H1 (cell line): Measurements from ENCODE around the gene SQOR.

ENCODE experiments used
- CBX5 ChIP-seq: fragments of 300-800, 300-1000 bp; sonication (generic); IDR thresholded peaks from 2 replicates; pipeline ENCODE4 v1.7.1; 2016; ENCODE audit warnings: antibody characterized with exemption, low read length, low read depth
- CEBPB ChIP-seq: IDR thresholded peaks from 2 replicates; pipeline ENCODE4 v1.6.1; 2012; ENCODE audit warnings: low read depth, low read length
- EP300 ChIP-seq, 2 experiments: IDR thresholded peaks; 1 replicate in 1 of 2; 2 replicates in 1 of 2; pipeline ENCODE4 v1.6.1; 2011 to 2012; ENCODE audit warnings: low read depth in 2 of 2, low read length in 2 of 2, mild to moderate bottlenecking in 2 of 2, borderline replicate concordance in 1 of 2, inconsistent platforms in 1 of 2, moderate library complexity in 1 of 2
- EZH2 ChIP-seq: fragments of 200-600 bp; sonication (generic); IDR thresholded peaks from 2 replicates; pipeline ENCODE4 v1.7.1; 2012; ENCODE audit warnings: low read depth, mild to moderate bottlenecking, moderate library complexity, low read length, inconsistent platforms; ENCODE audit not compliant: severe bottlenecking
- GTF2F1 ChIP-seq: IDR thresholded peaks from 2 replicates; pipeline ENCODE4 v1.6.1; 2012; ENCODE audit warnings: low read depth, low read length, improper control_type of control experiment, borderline replicate concordance
- NANOG ChIP-seq: IDR thresholded peaks from 2 replicates; pipeline ENCODE4 v1.6.1; 2011; ENCODE audit warnings: low read length, low read depth, mild to moderate bottlenecking, inconsistent platforms; ENCODE audit not compliant: insufficient read depth, poor library complexity, severe bottlenecking
- POLR2A ChIP-seq, 2 experiments: IDR thresholded peaks; 1 replicate in 1 of 2; 2 replicates in 1 of 2; pipeline ENCODE4 v1.6.1; 2011; ENCODE audit warnings: low read depth in 2 of 2, low read length in 2 of 2, mild to moderate bottlenecking in 2 of 2; ENCODE audit errors: control extremely low read depth in 1 of 2
- POLR2AphosphoS5 ChIP-seq: IDR thresholded peaks from 2 replicates; pipeline ENCODE4 v1.6.1; 2011; ENCODE audit warnings: low read depth, low read length
- RAD21 ChIP-seq, 2 experiments: IDR thresholded peaks in 1 of 2; conservative IDR thresholded peaks in 1 of 2; 2 replicates each; pipeline ENCODE4 v1.6.1; 2011; ENCODE audit warnings: low read depth in 2 of 2, low read length in 2 of 2, improper control_type of control experiment in 1 of 2, inconsistent platforms in 1 of 2, mild to moderate bottlenecking in 1 of 2, moderate library complexity in 1 of 2
- SIN3A ChIP-seq, 2 experiments: IDR thresholded peaks in 1 of 2; conservative IDR thresholded peaks in 1 of 2; 2 replicates each; pipeline ENCODE4 v1.6.1; 2011 to 2012; ENCODE audit warnings: low read length in 2 of 2, improper control_type of control experiment in 1 of 2, low read depth in 1 of 2, mild to moderate bottlenecking in 1 of 2
- SP1 ChIP-seq: IDR thresholded peaks from 2 replicates; pipeline ENCODE4 v1.6.1; 2011; ENCODE audit warnings: low read depth, low read length
- USF2 ChIP-seq: IDR thresholded peaks from 2 replicates; pipeline ENCODE4 v1.6.1; 2011; ENCODE audit warnings: low read length, improper control_type of control experiment
- TF ChIP-seq, protein P1 (sequence below), 3 experiments: IDR thresholded peaks; 1 replicate in 2 of 3; 2 replicates in 1 of 3; pipeline versions ENCODE4 v1.5.1 to v1.6.1; 2011; ENCODE audit warnings: low read length in 3 of 3, mild to moderate bottlenecking in 3 of 3, inconsistent platforms in 2 of 3, low read depth in 1 of 3, moderate library complexity in 1 of 3; ENCODE audit not compliant: insufficient read depth in 1 of 3; ENCODE audit errors: control extremely low read depth in 1 of 3

DNA sequence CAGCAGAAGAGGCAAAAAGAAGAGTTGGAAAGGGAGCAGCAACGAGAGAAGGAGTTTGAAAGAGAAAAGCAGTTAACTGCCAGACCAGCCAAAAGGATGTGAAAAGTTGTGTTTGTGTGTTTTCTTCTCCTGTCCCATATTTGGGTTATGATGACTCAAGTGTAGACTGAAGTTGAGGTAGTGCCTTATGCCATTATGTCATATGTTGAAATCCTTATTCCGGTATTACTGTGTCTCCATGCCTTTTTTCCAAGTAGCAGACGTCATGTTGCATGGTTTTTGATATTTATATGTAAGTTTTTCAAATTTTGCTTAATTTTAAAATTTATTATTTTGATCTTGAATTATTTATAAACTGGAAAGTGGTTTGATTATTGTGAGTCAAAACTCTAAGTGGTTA, 28.4 kb upstream of the SQOR start:
- TF ChIP-seq, protein P1, sequence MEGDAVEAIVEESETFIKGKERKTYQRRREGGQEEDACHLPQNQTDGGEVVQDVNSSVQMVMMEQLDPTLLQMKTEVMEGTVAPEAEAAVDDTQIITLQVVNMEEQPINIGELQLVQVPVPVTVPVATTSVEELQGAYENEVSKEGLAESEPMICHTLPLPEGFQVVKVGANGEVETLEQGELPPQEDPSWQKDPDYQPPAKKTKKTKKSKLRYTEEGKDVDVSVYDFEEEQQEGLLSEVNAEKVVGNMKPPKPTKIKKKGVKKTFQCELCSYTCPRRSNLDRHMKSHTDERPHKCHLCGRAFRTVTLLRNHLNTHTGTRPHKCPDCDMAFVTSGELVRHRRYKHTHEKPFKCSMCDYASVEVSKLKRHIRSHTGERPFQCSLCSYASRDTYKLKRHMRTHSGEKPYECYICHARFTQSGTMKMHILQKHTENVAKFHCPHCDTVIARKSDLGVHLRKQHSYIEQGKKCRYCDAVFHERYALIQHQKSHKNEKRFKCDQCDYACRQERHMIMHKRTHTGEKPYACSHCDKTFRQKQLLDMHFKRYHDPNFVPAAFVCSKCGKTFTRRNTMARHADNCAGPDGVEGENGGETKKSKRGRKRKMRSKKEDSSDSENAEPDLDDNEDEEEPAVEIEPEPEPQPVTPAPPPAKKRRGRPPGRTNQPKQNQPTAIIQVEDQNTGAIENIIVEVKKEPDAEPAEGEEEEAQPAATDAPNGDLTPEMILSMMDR (IDR thresholded peaks at IDR 0.05; ENCODE audit: control extremely low read depth in 1 of 3, insufficient read depth in 1 of 3, low read depth in 1 of 3, low read length in 3 of 3) = no peak
- no peak for TF ChIP-seq POLR2A (IDR thresholded peaks at IDR 0.05; ENCODE audit: control extremely low read depth in 1 of 2, low read depth in 2 of 2, low read length in 2 of 2)
- no peak for TF ChIP-seq CEBPB
- no peak for TF ChIP-seq EP300 (IDR thresholded peaks at IDR 0.05; ENCODE audit: borderline replicate concordance in 1 of 2, low read depth in 2 of 2, low read length in 2 of 2)
- no peak for TF ChIP-seq RAD21 (IDR thresholded peaks at IDR 0.05 in 1 of 2, conservative IDR thresholded peaks at IDR 0.05 in 1 of 2; ENCODE audit: low read depth in 2 of 2, low read length in 2 of 2)
- TF ChIP-seq SP1 = no peak
- no peak for TF ChIP-seq EZH2
- TF ChIP-seq USF2 = no peak
- TF ChIP-seq GTF2F1 = no peak
- TF ChIP-seq NANOG = no peak
- no peak for TF ChIP-seq SIN3A (conservative IDR thresholded peaks at IDR 0.05 in 1 of 2, IDR thresholded peaks at IDR 0.05 in 1 of 2; ENCODE audit: low read depth in 1 of 2, low read length in 2 of 2)
- TF ChIP-seq POLR2AphosphoS5 = no peak
- no peak for TF ChIP-seq CBX5
